ENCODE results near the gene CFB.

Gene CFB

GRCh38 chr6:31911826-31912585 is 33.9 kb upstream of the CFB start:
- 69 to 73% methylated on average over 11 of the region's 11 CpGs for WGBS, 2 experiments
- Histone ChIP-seq H3K4me3 (ENCODE audit: insufficient read depth, low read depth, low read length) (no peak overlapping the region), H3K27me3 (ENCODE audit: control insufficient read depth, insufficient read depth, low read length, poor library complexity, severe bottlenecking) (no peaks in the 10 kb centered on the region), H3K9me3 (ENCODE audit: control insufficient read depth, low read length) (no peaks in the 10 kb centered on the region), H3K4me1 (ENCODE audit: control insufficient read depth, insufficient read depth, low read length) (no peaks in the 10 kb centered on the region), H3K27ac (ENCODE audit: insufficient read depth, low read depth, low read length, poor library complexity, severe bottlenecking) (no peak overlapping the region), H3K36me3 (ENCODE audit: control insufficient read depth, insufficient read depth, low read length) (no peaks in the 10 kb centered on the region)

- H3K4me3 ChIP-seq (ENCODE audit: insufficient read depth, low read depth, low read length), result no peak overlapping the region
- H3K27me3 ChIP-seq (ENCODE audit: control insufficient read depth, insufficient read depth, low read length, poor library complexity, severe bottlenecking), result no peaks in the 10 kb centered on the region
- no peak overlapping the region for H3K27ac ChIP-seq (ENCODE audit: insufficient read depth, low read depth, low read length, poor library complexity, severe bottlenecking)
- H3K4me1 ChIP-seq (ENCODE audit: control insufficient read depth, insufficient read depth, low read length), result no peaks in the 10 kb centered on the region
- H3K9me3 ChIP-seq (ENCODE audit: control insufficient read depth, low read length), result no peaks in the 10 kb centered on the region
- H3K36me3 ChIP-seq (ENCODE audit: control insufficient read depth, insufficient read depth, low read length), result no peaks in the 10 kb centered on the region
These were observed 30.5 kb upstream of the CFB start for GRCh38 chr6:31915351-31915750.

DNA sequence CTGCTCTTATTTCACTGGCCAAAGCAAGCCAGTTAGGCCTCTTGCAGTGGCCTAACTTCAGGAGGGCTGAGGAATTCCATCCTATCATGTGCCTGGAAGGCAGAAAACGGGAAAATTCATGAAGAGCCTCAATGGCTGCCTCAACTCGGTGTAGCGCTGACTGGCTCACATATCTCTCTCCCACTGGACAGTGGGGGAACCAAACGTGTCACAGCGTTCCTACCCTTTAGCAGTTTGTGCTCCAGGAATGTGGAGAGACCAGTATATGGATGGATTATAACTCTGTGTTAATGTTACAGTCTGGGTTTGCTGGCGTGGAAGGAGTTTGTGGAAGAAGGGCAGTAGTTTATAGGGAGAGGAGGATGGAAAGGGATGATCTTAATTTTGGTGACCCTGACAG is 30.1 kb upstream of the CFB start:
- H3K9me3 ChIP-seq (ENCODE audit: control insufficient read depth, low read length), result no peaks in the 10 kb centered on the region
- H3K27me3 ChIP-seq (ENCODE audit: control insufficient read depth, insufficient read depth, low read length, poor library complexity, severe bottlenecking), result no peaks in the 10 kb centered on the region
- 90% methylated on average over 6 of the region's 6 CpGs for WGBS, 2 experiments
- H3K4me1 ChIP-seq (ENCODE audit: control insufficient read depth, insufficient read depth, low read length), result no peaks in the 10 kb centered on the region
- no peaks in the 10 kb centered on the region for H3K36me3 ChIP-seq (ENCODE audit: control insufficient read depth, insufficient read depth, low read length)
- H3K4me3 ChIP-seq (ENCODE audit: insufficient read depth, low read depth, low read length), result no peak overlapping the region
- no peak overlapping the region for H3K27ac ChIP-seq (ENCODE audit: insufficient read depth, low read depth, low read length, poor library complexity, severe bottlenecking)

DNA sequence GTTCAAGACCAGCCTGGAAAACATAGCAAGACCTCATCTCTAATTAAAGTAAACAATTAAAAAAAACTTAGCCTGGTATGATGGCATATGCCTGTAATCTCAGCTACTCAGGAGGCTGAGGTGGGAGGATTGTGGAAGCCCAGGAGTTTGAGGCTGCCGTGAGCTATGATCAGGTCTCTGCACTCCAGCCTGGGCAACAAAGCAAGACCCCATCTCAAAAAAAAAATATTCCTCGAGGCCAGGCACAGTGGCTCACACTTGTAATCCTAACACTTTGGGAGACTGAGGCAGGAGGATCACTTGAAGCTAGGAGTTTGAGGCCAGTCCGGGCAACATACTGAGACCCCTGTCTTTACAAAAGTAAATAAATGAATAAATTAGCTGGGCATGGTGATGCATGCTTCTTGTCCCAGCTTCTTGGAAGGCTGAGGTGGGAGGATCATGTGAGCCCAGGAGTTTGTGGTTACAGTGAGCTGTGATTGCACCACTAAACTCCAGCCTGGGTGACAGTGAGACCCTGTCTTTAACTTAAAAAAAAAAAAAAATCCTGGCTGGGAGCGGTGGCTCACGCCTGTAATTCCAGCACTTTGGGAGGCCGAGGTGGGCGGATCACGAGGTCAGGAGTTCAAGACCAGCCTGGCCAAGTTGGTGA is 27.7 kb upstream of the CFB start:
- Histone ChIP-seq H3K4me3 (ENCODE audit: insufficient read depth, low read depth, low read length) (no peak overlapping the region), H3K27ac (ENCODE audit: insufficient read depth, low read depth, low read length, poor library complexity, severe bottlenecking) (no peak overlapping the region), H3K4me1 (ENCODE audit: control insufficient read depth, insufficient read depth, low read length) (no peaks in the 10 kb centered on the region), H3K27me3 (ENCODE audit: control insufficient read depth, insufficient read depth, low read length, poor library complexity, severe bottlenecking) (no peaks in the 10 kb centered on the region), H3K9me3 (ENCODE audit: control insufficient read depth, low read length) (no peaks in the 10 kb centered on the region), H3K36me3 (ENCODE audit: control insufficient read depth, insufficient read depth, low read length) (no peaks in the 10 kb centered on the region)
- 89 to 90% methylated on average over 8 of the region's 8 CpGs for WGBS, 2 experiments

- Histone ChIP-seq H3K27ac (ENCODE audit: insufficient read depth, low read depth, low read length, poor library complexity, severe bottlenecking) (no peak overlapping the region), H3K4me3 (ENCODE audit: insufficient read depth, low read depth, low read length) (no peak overlapping the region), H3K4me1 (ENCODE audit: control insufficient read depth, insufficient read depth, low read length) (no peaks in the 10 kb centered on the region), H3K9me3 (ENCODE audit: control insufficient read depth, low read length) (no peaks in the 10 kb centered on the region), H3K27me3 (ENCODE audit: control insufficient read depth, insufficient read depth, low read length, poor library complexity, severe bottlenecking) (no peaks in the 10 kb centered on the region), H3K36me3 (ENCODE audit: control insufficient read depth, insufficient read depth, low read length) (no peaks in the 10 kb centered on the region)
- 89% methylated on average over 6 of the region's 6 CpGs for WGBS, 2 experiments
These were observed 26.1 kb upstream of the CFB start for GRCh38 chr6:31919624-31920303.

DNA sequence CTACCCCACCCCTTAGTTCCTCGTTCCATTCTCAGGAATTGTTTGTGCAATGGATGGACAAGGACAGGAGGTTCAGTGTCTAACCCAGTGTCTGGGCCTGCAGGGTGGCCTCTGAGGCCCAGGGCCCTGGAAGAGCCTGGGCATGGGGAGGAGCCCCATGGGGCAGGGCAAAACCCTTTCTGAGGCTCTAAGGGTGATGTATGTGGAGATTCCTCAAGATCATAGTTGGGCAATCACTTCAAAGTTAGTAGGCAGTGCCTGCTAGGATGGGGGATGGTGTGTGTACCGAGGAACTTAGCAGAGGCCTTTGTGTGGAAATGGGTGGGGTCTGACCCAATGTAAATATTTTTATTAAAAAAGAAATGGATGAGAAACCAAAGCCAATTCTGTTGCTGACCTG is 25.1 kb upstream of the CFB start:
- no peaks in the 10 kb centered on the region for H3K4me1 ChIP-seq (ENCODE audit: control insufficient read depth, insufficient read depth, low read length)
- H3K36me3 ChIP-seq (ENCODE audit: control insufficient read depth, insufficient read depth, low read length), result no peaks in the 10 kb centered on the region
- H3K9me3 ChIP-seq (ENCODE audit: control insufficient read depth, low read length), result no peaks in the 10 kb centered on the region
- no peak overlapping the region for H3K27ac ChIP-seq (ENCODE audit: insufficient read depth, low read depth, low read length, poor library complexity, severe bottlenecking)
- peaks cover 1% of the 10 kb centered on the region for H3K27me3 ChIP-seq (ENCODE audit: control insufficient read depth, insufficient read depth, low read length, poor library complexity, severe bottlenecking)
- WGBS, 2 experiments, result 84 to 96% methylated on average over 2 of the region's 2 CpGs
- H3K4me3 ChIP-seq (ENCODE audit: insufficient read depth, low read depth, low read length), result no peak overlapping the region

GRCh38 chr6:31922942-31923341 is 23.0 kb upstream of the CFB start:
- Histone ChIP-seq H3K27ac (ENCODE audit: insufficient read depth, low read depth, low read length, poor library complexity, severe bottlenecking) (no peak overlapping the region), H3K36me3 (ENCODE audit: control insufficient read depth, insufficient read depth, low read length) (no peaks in the 10 kb centered on the region), H3K4me3 (ENCODE audit: insufficient read depth, low read depth, low read length) (no peak overlapping the region), H3K27me3 (ENCODE audit: control insufficient read depth, insufficient read depth, low read length, poor library complexity, severe bottlenecking) (peaks cover 3% of the 10 kb centered on the region), H3K9me3 (ENCODE audit: control insufficient read depth, low read length) (no peaks in the 10 kb centered on the region), H3K4me1 (ENCODE audit: control insufficient read depth, insufficient read depth, low read length) (no peaks in the 10 kb centered on the region)
- WGBS, 2 experiments, result 31% methylated on average over 5 of the region's 5 CpGs

DNA sequence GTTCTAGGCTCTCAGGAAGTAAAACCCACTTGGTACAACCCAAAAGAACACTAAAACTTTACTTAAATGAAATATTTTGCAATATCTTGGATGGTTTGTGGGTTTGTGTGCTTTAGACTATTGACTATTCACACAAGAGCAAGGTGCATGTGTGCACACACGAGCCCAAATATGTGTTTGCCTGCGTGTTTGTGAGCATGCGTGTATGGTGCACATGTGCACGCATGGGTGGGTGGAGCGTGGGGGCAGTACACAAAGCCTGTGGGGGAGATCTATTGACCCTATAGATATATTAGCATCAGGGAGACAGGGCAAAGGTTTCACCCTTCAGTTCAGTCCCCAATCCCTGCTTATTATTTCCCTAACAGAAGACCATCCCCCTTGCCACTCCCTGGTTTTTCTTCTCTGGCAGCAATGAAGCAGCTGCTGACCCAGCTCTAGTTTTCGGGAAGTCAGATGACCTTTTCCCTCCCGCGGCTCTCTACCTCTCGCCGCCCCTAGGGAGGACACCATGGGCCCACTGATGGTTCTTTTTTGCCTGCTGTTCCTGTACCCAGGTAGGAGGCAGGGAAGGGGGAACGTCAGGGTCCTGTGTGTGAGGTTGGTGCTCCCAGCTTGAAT is 18.5 kb upstream of the CFB start, which contains the start of gene C2:
Gene C2, plus strand, starts transcription at position 476 of the 621 bp plus-strand sequence. Its CDS starts 36 bp downstream, at position 512.
- Histone ChIP-seq H3K9me3 (ENCODE audit: control insufficient read depth, low read length) (no peaks in the 10 kb centered on the region), H3K27me3 (ENCODE audit: control insufficient read depth, insufficient read depth, low read length, poor library complexity, severe bottlenecking) (peaks cover 3% of the 10 kb centered on the region), H3K4me1 (ENCODE audit: control insufficient read depth, insufficient read depth, low read length) (no peaks in the 10 kb centered on the region), H3K27ac (ENCODE audit: insufficient read depth, low read depth, low read length, poor library complexity, severe bottlenecking) (no peak within 1 kb of the TSS), H3K36me3 (ENCODE audit: control insufficient read depth, insufficient read depth, low read length) (no peaks in the 10 kb centered on the region), H3K4me3 (ENCODE audit: insufficient read depth, low read depth, low read length) (no peak within 1 kb of the TSS)
- 80 to 82% methylated on average over 11 of the region's 11 CpGs for WGBS, 2 experiments

GRCh38 chr6:31927863-31928671 is 17.8 kb upstream of the CFB start:
- Histone ChIP-seq H3K27ac (ENCODE audit: insufficient read depth, low read depth, low read length, poor library complexity, severe bottlenecking) (no peak overlapping the region), H3K9me3 (ENCODE audit: control insufficient read depth, low read length) (no peaks in the 10 kb centered on the region), H3K36me3 (ENCODE audit: control insufficient read depth, insufficient read depth, low read length) (no peaks in the 10 kb centered on the region), H3K4me3 (ENCODE audit: insufficient read depth, low read depth, low read length) (no peak overlapping the region), H3K27me3 (ENCODE audit: control insufficient read depth, insufficient read depth, low read length, poor library complexity, severe bottlenecking) (peaks cover 3% of the 10 kb centered on the region), H3K4me1 (ENCODE audit: control insufficient read depth, insufficient read depth, low read length) (no peaks in the 10 kb centered on the region)
- 89 to 94% methylated on average over 11 of the region's 11 CpGs for WGBS, 2 experiments

Measured in ectodermal cell (in vitro differentiated cells).